ENCODE measurements around the gene BAG3. TPM values are rescaled to one million over a fixed set of nuclear protein-coding genes. Genes with fewer than 3 reads are reported as not detected.

The BAG3 gene
- total RNA-seq, 1 experiment from 2014 or later: 28.6 TPM

DNA sequence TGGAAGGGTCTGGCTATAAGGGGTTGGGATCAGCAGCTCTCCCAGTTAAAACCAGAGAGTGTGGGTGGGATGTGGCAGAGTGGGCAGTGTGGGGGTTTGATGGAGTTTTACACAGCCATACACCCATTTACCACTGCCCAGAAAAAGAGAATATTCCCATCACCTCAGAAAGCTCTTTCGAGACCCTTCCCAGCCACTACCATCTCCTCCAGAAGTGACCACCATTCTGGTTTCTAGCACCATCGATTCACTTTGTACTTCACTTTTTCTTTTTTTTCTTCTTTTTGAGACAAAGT is 15.5 kb downstream of the BAG3 start:
- DNase-seq (ENCODE audit: low read depth): no peak

GRCh38 chr10:119667562-119668328 is 16.6 kb downstream of the BAG3 start:
- peak; percentile 99 for DNase-seq (ENCODE audit: low read depth)

GRCh38 chr10:119668461-119668860 is 17.3 kb downstream of the BAG3 start:
- DNase-seq (ENCODE audit: low read depth): no peak

- no peak for DNase-seq (ENCODE audit: low read depth)
Measured at GRCh38 chr10:119669331-119669730, 18.2 kb downstream of the BAG3 start.

DNA sequence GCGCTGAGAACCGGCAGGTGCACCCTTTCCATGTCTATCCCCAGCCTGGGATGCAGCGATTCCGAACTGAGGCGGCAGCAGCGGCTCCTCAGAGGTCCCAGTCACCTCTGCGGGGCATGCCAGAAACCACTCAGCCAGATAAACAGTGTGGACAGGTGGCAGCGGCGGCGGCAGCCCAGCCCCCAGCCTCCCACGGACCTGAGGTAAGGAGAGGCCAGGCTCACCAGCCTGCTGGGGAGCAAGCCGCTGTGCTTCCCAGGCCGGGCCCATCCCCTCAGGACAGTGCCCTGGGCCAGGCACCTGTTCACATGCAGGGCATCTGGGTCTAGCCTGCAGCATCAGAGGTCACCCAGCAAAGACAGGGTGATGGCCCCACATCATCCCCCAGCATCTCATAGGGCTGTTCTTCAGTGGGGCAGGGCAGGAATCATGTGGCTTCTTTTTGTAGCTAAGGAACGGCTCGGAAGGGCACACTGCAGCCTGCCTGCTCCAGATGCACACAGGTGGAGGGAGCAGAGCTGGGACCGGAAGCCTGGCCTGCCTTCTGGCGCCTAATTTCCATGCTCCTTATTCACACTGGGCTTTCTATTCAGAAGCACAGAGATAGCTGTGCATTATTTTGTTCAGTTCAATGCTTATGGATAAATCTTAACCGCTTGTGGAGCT is 18.9 kb downstream of the BAG3 start:
- no peak for DNase-seq (ENCODE audit: low read depth)

DNA sequence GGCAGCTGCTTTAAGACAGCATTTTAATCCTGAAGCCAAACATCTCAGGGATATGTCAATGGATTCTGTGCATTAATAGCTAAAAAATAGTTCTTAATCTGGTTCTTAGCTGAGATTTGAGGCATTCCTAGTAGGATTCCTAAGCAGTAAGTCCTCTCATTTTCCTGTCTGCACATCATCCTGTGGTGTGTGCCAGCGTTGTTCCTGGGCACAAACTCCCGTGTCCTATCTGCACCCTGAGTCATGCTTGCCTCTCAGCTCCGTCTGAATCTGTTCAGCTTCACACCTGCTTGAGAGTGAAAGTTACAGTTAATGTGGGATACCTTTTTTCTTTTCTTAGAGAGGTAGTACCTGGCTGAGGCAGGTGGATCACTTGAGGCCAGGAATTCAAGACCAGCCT is 19.5 kb downstream of the BAG3 start:
- DNase-seq (ENCODE audit: low read depth): peak; percentile 73

GRCh38 chr10:119671381-119671780 is 20.2 kb downstream of the BAG3 start:
- DNase-seq (ENCODE audit: low read depth): no peak

DNA sequence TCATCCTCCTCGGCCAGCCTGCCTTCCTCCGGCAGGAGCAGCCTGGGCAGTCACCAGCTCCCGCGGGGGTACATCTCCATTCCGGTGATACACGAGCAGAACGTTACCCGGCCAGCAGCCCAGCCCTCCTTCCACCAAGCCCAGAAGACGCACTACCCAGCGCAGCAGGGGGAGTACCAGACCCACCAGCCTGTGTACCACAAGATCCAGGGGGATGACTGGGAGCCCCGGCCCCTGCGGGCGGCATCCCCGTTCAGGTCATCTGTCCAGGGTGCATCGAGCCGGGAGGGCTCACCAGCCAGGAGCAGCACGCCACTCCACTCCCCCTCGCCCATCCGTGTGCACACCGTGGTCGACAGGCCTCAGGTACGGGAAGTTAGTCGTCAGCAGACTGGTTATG is 21.1 kb downstream of the BAG3 start:
- DNase-seq (ENCODE audit: low read depth): no peak

DNA sequence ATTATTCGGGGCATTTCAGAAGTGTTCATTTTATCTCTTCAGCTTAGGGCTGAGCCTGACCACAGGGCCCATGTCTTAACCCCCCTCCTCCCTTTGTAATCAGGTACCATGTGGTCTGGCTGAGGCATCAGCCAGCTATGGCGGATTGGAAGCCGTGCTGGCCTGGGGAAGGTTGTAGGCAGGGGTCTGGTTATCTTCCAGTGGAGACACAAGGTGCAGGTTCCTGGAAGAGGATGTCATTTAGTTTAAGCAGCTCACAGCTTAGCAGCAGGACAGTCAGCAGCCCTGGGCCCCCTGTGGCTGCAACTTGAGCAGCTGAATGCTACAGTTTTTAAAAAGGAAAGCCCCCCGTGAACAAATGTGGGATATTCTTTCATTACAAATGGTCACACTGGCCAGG is 22.1 kb downstream of the BAG3 start:
- no peak for DNase-seq (ENCODE audit: low read depth)

DNA sequence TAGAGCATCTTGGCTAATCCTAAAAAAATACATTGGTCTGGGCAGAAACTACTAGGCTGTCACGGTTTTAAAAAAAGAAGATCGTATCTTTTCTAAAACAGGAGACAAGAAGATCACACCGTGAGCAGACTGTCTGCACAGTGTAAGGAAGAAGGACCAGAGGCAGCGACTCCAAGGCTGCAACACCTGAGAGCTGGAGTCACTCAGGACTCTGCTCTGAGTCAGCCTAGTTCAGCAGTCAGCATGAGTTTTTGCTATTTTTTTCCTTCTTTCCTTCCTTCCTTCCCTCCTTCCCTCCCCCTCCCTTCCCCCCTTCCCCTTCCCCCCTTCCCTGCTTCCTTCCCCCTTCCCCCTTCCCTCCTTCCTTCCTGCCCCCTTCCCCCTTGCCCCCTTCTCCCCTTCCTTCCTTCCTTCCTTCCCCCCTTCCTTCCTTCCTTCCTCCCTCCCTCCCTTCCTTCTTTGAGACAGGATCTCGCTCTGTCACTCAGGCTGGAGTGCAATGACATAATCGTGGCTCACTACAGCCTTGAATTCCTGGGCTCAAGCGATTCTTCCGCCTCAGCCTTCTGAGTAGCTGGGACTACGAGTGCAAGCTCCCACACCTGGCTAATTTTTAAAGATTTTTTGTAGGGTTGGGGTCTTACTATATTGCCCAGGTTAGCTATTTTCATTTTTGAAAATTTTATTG is 24.4 kb downstream of the BAG3 start:
- DNase-seq (ENCODE audit: low read depth): peak; percentile 56

- no peak for DNase-seq (ENCODE audit: low read depth)
Measured at GRCh38 chr10:119677126-119677525, 25.9 kb downstream of the BAG3 start.

- peak; percentile 73 for DNase-seq (ENCODE audit: low read depth)
Measured at GRCh38 chr10:119677904-119678755, 26.9 kb downstream of the BAG3 start.

DNA sequence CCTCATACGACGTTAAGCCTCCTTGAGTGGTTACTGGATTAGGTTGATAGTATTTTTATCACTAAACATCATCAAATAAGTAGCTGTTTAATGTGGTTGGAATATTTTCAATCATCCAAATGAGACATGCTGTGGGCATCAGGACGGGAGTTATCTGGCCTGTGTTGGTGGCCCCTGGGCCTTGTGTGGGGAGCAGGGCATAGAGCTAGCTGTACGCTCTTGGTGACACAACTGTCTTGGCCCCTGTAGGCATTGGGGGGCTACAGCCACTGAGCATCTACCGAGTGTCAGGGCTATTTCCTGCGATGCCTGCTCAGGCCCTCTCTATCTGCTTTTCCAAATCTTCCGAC is 28.3 kb downstream of the BAG3 start:
- DNase-seq (ENCODE audit: low read depth): peak; percentile 39

- DNase-seq (ENCODE audit: low read depth): peak; percentile 95
Measured at GRCh38 chr10:119680050-119680449, 28.9 kb downstream of the BAG3 start.

GRCh38 chr10:119680650-119681081 is 29.5 kb downstream of the BAG3 start:
- DNase-seq (ENCODE audit: low read depth): peak; percentile 71

- peak; percentile 96 for DNase-seq (ENCODE audit: low read depth)
Measured at GRCh38 chr10:119686465-119687191, 35.4 kb downstream of the BAG3 start.

DNA sequence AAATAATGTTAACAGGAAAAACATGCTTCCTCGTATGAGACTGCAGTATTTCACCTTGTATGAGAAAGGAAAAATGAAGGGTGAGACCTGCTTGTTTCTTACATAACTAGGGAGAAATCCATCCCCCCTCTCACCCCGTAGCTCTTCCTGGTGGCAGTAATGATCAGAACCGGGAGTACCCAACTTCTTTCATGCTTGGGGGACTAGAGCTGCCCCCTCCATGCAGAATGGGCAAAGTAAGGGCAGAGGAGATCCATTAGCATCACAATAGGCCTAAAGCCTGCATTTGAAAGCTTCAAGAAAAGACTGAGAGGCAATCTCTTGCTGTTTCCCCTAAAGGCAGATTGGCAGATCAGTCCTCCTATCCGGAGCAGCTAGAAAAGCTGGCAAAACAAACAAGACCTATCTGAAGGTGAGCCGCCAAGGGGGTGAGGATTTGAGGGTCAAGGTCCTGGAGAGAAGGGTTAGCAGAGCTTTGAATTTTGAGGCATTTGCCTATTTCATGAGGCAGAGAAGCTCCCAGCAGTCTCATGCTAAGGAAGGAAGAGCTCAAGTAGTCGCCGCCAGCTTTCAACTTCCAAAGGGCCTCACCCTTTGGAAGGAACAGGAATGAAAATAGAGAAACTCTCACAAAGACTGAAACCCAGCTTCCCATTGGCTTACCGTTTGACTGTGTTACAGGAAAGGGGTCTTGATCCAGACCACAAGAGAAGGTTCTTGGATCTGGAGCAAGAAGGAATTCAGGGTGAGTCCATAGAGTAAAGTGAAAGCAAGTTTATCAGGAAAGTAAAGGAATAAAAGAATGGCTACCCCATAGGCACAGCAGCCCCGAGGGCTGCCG is 36.2 kb downstream of the BAG3 start:
- peak; percentile 80 for DNase-seq (ENCODE audit: low read depth)

GRCh38 chr10:119688033-119688508 is 36.9 kb downstream of the BAG3 start:
- peak; percentile 32 for DNase-seq (ENCODE audit: low read depth)

- peak; percentile 37 for DNase-seq (ENCODE audit: low read depth)
Measured at GRCh38 chr10:119689016-119689580, 37.9 kb downstream of the BAG3 start.

- no peak for DNase-seq (ENCODE audit: low read depth)
Measured at GRCh38 chr10:119691726-119692125, 40.5 kb downstream of the BAG3 start.
